Muscle layer of colon (tissue), 2 donors: ENCODE data around the gene CD79A.

ENCODE experiments used
- H3K27ac ChIP-seq: one replicate; pipeline ENCODE4 v1.7.0; 2013; ENCODE audit warnings: low read depth, mild to moderate bottlenecking, low read length, moderate library complexity
- H3K27me3 ChIP-seq, 2 donors: one replicate each; pipeline ENCODE4 v1.7.0; 2013; ENCODE audit warnings: low read length in 2 of 2, mild to moderate bottlenecking in 2 of 2; ENCODE audit not compliant: insufficient read depth in 2 of 2, control insufficient read depth in 1 of 2
- H3K36me3 ChIP-seq: one replicate; pipeline ENCODE4 v1.7.0; 2013; ENCODE audit warnings: mild to moderate bottlenecking, low read length; ENCODE audit not compliant: insufficient read depth
- H3K4me1 ChIP-seq: one replicate; pipeline ENCODE4 v1.7.0; 2013; ENCODE audit warnings: mild to moderate bottlenecking, low read length; ENCODE audit not compliant: insufficient read depth
- H3K4me3 ChIP-seq, 2 donors: one replicate each; pipeline ENCODE4 v1.7.0; 2013; ENCODE audit warnings: low read length in 2 of 2, low read depth in 1 of 2, mild to moderate bottlenecking in 1 of 2, moderate library complexity in 1 of 2
- H3K9ac ChIP-seq: one replicate; pipeline ENCODE4 v1.7.0; 2013; ENCODE audit warnings: low read length
- H3K9me3 ChIP-seq: one replicate; pipeline ENCODE4 v1.7.0; 2013; ENCODE audit warnings: mild to moderate bottlenecking, low read length
- donor health status: abdominal sarcoma.
- donor health status: Adenocarcinoma of cecum.

The CD79A gene

DNA sequence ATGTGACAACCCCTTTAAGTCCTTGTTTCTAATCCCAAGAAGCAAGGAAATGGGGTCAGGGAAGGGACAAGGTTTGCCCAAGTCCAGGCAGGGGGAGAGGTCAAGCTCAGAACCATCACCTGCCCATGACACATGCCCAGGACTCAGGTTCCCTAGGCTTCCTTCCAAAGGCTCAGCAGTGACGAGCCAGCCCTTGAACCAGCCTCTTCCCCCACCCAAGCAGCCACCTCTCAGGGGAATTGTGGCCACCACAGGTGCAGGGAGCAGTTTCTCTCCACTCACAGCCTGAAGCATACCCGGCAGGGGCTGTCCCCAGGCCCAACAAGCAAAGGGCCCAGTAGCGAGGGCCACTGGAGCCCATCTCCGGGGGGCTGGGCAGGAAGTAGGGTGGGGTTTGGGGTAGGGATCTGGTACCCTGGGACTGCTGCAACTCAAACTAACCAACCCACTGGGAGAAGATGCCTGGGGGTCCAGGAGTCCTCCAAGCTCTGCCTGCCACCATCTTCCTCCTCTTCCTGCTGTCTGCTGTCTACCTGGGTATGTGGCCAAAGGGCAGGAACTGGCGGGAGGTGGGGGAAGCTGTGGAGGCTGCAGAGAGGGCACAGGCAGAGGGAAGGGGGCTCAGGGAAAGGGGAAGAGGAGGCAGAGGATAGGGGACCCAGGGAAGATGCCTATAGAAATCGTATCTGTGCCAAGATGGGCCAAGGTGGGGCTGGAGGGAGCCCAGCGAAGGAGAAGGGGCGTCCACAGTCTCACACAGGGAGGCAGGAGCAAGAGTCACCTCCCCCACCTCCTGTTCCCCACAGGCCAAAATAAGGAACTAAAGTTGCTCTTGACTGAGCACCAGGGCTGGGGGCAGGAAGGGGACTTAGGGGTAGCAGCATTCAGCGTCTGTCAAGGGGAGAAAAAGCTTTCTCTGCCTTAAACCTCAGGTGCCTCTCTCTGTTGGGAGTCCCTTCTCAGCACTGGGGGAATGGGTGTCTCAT is at the start of gene CD79A:
TSS of gene CD79A (plus strand) at position 433 of the 986 bp plus-strand sequence. CDS start at position 459, 26 bp downstream.
- no peaks in the 10 kb centered on the region for H3K9me3 ChIP-seq
- H3K4me1 ChIP-seq: peaks cover 1% of the 10 kb centered on the region
- H3K9ac ChIP-seq: no peak within 1 kb of the TSS
- H3K27ac ChIP-seq: no peak within 1 kb of the TSS
- no peaks in the 10 kb centered on the region for H3K27me3 ChIP-seq
- peaks cover 6% of the 10 kb centered on the region for H3K36me3 ChIP-seq
- no peak within 1 kb of the TSS for H3K4me3 ChIP-seq

DNA sequence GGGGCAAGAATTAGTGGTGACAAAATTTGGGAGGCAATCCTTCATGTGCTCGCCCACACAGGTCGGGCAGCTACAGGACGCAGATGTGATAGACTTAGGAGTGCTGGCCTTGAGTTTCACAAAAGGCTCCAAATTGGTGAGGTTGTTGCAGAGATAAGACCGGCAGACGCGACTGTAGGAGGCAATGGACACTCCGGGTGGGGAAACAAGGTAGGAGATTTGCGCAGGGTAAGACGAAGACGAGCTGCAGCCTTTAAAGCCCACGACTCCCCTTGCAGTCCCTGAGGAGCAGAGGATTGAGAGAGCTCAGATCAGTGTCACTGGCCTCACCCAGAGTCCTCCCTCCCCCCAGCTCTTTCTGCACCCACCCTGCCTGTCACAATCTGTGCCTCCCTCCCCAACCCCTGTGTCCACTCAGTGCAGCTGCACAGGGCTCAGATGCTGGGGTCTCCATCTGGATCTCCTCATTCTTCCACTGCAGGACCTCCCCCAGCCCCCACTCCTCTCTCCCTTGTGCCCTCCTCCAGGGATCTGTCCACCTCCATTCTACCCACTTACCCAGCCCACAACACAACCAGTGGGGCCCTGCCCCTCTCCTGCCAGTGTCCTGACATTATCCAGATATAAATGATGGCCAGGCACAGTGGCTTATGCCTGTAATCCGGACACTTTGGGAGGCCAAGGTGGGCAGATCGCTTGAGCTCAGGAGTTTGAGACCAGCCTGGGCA is 38.9 kb upstream of the CD79A start:
- Histone ChIP-seq H3K36me3 (no peaks in the 10 kb centered on the region), H3K27me3 (peaks cover 4 to 10% of the 10 kb centered on the region in 2 donors), H3K27ac (no peak overlapping the region), H3K4me3 (no peak overlapping the region), H3K9me3 (no peaks in the 10 kb centered on the region), H3K9ac (no peak overlapping the region), H3K4me1 (no peaks in the 10 kb centered on the region)

DNA sequence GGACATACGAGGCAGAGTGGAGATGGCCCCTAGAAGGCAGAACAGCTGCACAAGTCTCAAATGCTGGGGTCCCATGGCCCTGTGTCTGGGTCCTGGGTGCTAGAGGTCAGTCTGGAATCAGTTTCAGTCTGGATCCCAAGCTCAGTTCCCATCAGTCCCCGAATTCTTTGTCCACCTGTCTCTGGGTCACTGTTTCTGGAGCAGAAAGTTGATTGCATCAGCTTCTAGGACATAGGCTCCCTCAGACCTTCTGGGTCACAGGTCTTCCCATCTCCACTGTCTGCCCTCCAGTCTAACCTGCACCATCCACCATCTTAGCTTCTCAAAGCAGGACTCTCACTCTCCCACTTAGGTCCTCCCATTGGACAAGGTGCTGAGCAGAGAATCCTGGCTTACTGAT is 37.9 kb upstream of the CD79A start:
- no peak overlapping the region for H3K27ac ChIP-seq

DNA sequence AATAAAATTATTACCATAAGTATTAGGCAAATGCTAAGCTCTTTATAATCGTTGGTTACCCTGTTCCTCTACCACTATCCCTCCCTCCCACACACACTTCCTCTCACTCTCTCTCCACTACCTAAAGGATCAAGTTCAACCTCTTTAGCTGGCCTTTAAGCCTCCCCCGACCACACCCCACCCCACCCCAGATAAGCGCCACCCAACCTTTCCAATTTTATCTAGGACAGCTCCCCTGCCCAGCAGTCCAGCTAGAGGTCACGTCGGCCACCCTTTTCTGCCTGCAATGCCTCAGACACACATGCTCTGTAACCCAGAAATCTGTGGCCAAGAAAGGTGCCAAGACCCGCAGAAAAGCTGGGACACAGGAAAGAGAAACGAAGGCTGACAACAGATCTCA is 33.7 kb upstream of the CD79A start:
- Histone ChIP-seq H3K36me3 (no peaks in the 10 kb centered on the region), H3K4me1 (no peaks in the 10 kb centered on the region), H3K27me3 (peaks cover 0 to under 1% of the 10 kb centered on the region in 2 donors)

More for the DNA sequence above, 37.9 kb upstream of the CD79A start:
- Histone ChIP-seq H3K36me3 (no peaks in the 10 kb centered on the region), H3K4me1 (no peaks in the 10 kb centered on the region), H3K9ac (no peak overlapping the region), H3K9me3 (no peaks in the 10 kb centered on the region), H3K27me3 (peaks cover 4 to 10% of the 10 kb centered on the region in 2 donors), H3K4me3 (no peak overlapping the region)

DNA sequence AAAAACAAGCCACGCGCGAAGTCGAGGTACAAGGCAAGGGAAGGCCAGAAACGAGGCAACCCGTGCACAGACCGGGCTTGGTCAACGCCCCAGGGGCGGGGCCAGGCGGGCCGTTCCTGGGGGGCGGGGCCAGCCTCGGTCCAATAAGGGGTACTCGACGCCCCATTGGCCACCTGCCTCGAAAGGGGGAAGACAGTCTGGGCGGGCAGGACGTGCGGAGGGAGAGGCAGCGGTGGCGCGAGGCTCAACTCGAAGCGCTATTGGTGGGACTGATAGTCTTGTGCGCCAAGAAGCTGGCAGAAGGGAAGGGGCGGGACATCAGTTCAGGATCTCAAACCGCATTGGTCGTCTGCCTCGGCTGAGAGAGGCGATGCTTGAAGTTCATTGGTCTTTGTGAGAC is 32.5 kb upstream of the CD79A start, which contains the start of gene LYPD4:
TSS of gene LYPD4 (minus strand) at position 83 of the 400 bp plus-strand sequence. CDS start 5,398 bp downstream, outside the sequence.
- Histone ChIP-seq H3K36me3 (no peaks in the 10 kb centered on the region), H3K4me1 (no peaks in the 10 kb centered on the region), H3K9me3 (no peaks in the 10 kb centered on the region), H3K27me3 (no peaks in the 10 kb centered on the region), H3K9ac (no peak within 1 kb of the TSS), H3K27ac (no peak within 1 kb of the TSS), H3K4me3 (no peak within 1 kb of the TSS)

More for the DNA sequence above, 33.7 kb upstream of the CD79A start:
- H3K27ac ChIP-seq: no peak overlapping the region
- no peak overlapping the region for H3K4me3 ChIP-seq
- no peaks in the 10 kb centered on the region for H3K9me3 ChIP-seq
- H3K9ac ChIP-seq: no peak overlapping the region

DNA sequence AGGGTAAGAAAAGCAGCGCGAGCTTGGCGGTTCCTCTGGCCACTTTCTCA is 32.3 kb upstream of the CD79A start, which contains the start of gene DMRTC2:
TSS of gene DMRTC2 (plus strand) at position 42 of the 50 bp plus-strand sequence. CDS start 2,387 bp downstream, outside the sequence.
- H3K4me3 ChIP-seq: no peak within 1 kb of the TSS
- H3K27me3 ChIP-seq: no peaks in the 10 kb centered on the region
- no peak within 1 kb of the TSS for H3K27ac ChIP-seq
- no peak within 1 kb of the TSS for H3K9ac ChIP-seq
- H3K36me3 ChIP-seq: no peaks in the 10 kb centered on the region
- no peaks in the 10 kb centered on the region for H3K9me3 ChIP-seq
- no peaks in the 10 kb centered on the region for H3K4me1 ChIP-seq

DNA sequence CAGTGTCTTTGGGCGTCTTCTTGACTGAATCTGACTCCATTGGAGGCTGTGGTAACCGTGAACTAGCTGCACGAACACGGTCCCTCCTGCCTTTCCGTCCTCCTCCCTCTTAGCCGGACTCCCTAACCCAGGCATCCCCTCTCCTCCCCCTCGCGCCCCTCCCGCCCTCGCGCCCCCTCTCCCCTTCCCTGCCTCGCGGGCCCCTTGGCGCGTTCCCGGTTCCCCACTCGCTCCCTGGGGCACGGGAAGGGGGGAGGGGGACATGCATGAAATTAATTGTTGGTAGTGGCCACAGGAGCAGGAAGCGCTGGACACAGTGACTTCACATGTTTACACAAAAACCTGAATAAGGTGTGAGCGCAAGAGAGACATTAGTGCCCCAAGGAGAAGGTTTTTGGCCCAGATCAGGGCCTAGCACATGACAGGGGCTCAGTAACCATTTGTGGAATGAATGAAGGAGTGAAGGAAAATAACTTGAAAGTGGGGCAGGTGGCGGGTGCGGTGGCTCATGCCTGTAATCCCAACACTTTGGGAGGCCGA is 32.0 kb upstream of the CD79A start:
- no peaks in the 10 kb centered on the region for H3K4me1 ChIP-seq
- no peaks in the 10 kb centered on the region for H3K36me3 ChIP-seq
- no peak overlapping the region for H3K4me3 ChIP-seq
- H3K27ac ChIP-seq: no peak overlapping the region
- no peak overlapping the region for H3K9ac ChIP-seq
- H3K9me3 ChIP-seq: no peaks in the 10 kb centered on the region
- H3K27me3 ChIP-seq: no peaks in the 10 kb centered on the region

DNA sequence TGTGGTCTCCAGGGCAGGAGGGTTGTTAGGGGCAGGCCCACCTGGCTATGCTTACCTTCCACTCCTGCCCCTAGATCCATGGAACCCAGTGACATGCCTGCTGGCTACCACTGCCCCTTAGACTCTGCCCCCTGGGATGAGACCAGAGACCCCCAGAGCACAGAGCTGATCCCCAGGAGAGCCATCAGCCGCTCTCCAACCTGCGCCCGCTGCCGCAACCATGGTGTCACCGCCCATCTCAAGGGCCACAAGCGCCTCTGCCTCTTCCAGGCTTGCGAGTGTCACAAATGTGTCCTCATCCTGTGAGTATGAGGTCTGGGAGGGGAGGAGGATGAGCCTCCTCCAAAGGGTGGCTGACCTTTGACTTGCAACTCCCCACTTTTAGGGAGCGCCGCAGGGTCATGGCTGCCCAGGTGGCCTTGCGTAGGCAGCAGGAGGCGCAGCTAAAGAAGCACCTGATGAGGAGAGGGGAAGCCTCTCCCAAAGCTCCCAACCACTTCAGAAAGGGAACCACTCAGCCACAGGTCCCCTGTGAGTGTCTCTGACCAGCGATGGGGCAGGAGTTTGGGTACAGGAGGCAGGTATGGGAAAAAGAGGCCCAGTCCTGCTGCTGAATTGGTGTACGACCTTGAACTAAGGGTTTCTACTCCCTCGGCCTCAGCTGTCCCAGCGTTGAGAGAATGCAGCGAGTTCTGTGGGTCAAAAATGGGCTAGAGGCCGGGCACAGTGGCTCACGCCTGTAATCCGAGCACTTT is 29.6 kb upstream of the CD79A start:
- no peak overlapping the region for H3K27ac ChIP-seq
- H3K9me3 ChIP-seq: no peaks in the 10 kb centered on the region
- no peaks in the 10 kb centered on the region for H3K4me1 ChIP-seq
- H3K9ac ChIP-seq: no peak overlapping the region
- no peak overlapping the region for H3K4me3 ChIP-seq
- no peaks in the 10 kb centered on the region for H3K36me3 ChIP-seq
- peaks cover 0 to 5% of the 10 kb centered on the region in 2 donors for H3K27me3 ChIP-seq

DNA sequence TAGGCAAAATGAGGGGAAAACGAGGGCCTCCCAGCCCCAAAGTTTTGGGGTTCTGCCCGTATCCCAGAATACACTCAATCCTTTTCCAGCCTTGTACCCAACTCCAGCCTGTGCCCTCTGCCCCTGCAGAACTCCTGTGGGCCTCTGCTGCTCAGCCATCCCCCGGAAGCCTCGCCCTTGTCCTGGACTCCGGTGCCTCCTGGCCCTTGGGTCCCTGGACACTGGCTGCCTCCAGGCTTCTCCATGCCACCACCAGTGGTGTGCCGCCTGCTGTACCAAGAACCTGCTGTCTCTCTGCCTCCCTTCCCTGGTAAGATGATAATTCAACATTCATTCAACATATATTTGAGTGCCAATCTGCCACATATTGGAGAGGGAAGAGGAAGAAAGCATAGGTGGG is 28.4 kb upstream of the CD79A start:
- H3K27me3 ChIP-seq: peaks cover 0 to 5% of the 10 kb centered on the region in 2 donors
- H3K4me3 ChIP-seq: no peak overlapping the region
- no peak overlapping the region for H3K9ac ChIP-seq
- no peaks in the 10 kb centered on the region for H3K4me1 ChIP-seq
- no peaks in the 10 kb centered on the region for H3K9me3 ChIP-seq
- no peak overlapping the region for H3K27ac ChIP-seq
- no peaks in the 10 kb centered on the region for H3K36me3 ChIP-seq

DNA sequence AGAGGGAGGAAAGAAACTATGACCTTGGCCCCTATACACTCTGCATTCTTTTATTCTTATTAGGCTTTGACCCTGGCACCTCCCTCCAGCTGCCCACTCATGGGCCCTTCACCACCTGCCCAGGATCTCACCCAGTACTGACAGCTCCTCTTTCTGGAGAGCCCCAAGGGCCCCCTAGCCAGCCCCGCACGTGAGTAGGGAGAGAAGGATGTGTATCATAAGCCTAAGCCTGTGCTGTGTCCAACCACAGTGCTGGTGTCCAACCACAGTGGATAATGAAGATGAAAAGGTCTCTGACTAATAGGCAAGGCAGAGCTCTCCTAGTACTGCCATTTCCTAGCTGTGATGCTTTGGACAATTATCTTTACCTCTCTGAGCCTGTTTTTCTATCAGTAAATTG is 28.0 kb upstream of the CD79A start:
- Histone ChIP-seq H3K9ac (no peak overlapping the region), H3K27ac (no peak overlapping the region), H3K4me1 (no peaks in the 10 kb centered on the region), H3K4me3 (no peak overlapping the region), H3K36me3 (no peaks in the 10 kb centered on the region), H3K27me3 (peaks cover 0 to 5% of the 10 kb centered on the region in 2 donors), H3K9me3 (no peaks in the 10 kb centered on the region)

DNA sequence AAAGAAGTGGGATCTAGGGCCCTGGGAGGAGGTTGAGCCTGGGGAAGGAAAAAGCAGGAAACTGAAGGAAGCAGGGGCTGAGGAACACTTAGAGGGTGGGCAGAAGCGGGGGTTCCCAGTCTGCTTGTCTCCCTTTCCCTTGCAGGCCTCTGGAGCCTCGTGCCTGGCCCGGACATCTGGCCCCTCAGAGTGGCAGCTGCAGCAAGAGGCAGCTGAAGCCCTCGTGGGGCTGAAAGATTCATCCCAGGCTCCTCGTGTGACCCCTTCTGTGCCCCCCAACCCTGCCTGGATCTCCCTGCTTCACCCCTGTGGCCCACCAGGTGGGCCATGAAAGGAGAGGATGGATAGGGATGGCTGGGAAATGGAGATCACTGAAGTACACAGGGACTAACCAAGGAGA is 26.7 kb upstream of the CD79A start:
- Histone ChIP-seq H3K9me3 (no peaks in the 10 kb centered on the region), H3K4me1 (no peaks in the 10 kb centered on the region), H3K27me3 (peaks cover 0 to 5% of the 10 kb centered on the region in 2 donors), H3K27ac (no peak overlapping the region), H3K36me3 (no peaks in the 10 kb centered on the region), H3K9ac (no peak overlapping the region), H3K4me3 (no peak overlapping the region)
